Measurements from ENCODE around the gene OR4S2. TPM values are rescaled to one million over a fixed set of nuclear protein-coding genes. Genes with fewer than 3 reads are reported as not detected.

The OR4S2 gene
- not detected for total RNA-seq

GRCh38 chr11:55648027-55648426 is at the start of gene OR4S2:
Gene OR4S2 (plus strand): TSS chr11:55648327. CDS start chr11:55650904, 2,577 bp downstream.

GRCh38 chr11:55607545-55607944 is 40.6 kb upstream of the OR4S2 start, which contains the start of gene OR4C11:
Gene OR4C11 (minus strand): TSS chr11:55607645. CDS start chr11:55604373, 3,272 bp downstream.

GRCh38 chr11:55634813-55635212 is 13.3 kb upstream of the OR4S2 start, which contains the start of gene OR4P4:
Gene OR4P4 (plus strand): TSS chr11:55635113.

GRCh38 chr11:55661901-55662300 is 13.8 kb downstream of the OR4S2 start, which contains the start of gene OR4C6:
Gene OR4C6 (plus strand): TSS chr11:55662201. CDS start chr11:55665167, 2,966 bp downstream.

Other genes starting within 250 kb of the OR4S2 start
- gene OR4C15, start 93.9 kb upstream of the OR4S2 start, total RNA-seq: not detected
- not detected for gene OR4C16, start 76.2 kb upstream of the OR4S2 start, total RNA-seq
- gene OR4C11, start 40.7 kb upstream of the OR4S2 start, total RNA-seq: not detected
- gene OR4P4, start 13.2 kb upstream of the OR4S2 start, total RNA-seq: not detected
- gene OR4C6, start 13.9 kb downstream of the OR4S2 start, total RNA-seq: not detected
- gene OR5D13, start 125.1 kb downstream of the OR4S2 start, total RNA-seq: not detected
- gene OR5D14, start 147.2 kb downstream of the OR4S2 start, total RNA-seq: not detected
- gene OR5L1, start 163.0 kb downstream of the OR4S2 start, total RNA-seq: not detected
- not detected for gene OR5D18, start 171.3 kb downstream of the OR4S2 start, total RNA-seq
- gene OR5L2, start 178.9 kb downstream of the OR4S2 start, total RNA-seq: not detected
- not detected for gene OR5D16, start 190.4 kb downstream of the OR4S2 start, total RNA-seq
- gene TRIM51, start 235.0 kb downstream of the OR4S2 start, total RNA-seq: not detected